ENCODE measurements around the gene OR8H3. TPM values are rescaled to one million over a fixed set of nuclear protein-coding genes. Genes with fewer than 3 reads are reported as not detected.

The OR8H3 gene, protein sequence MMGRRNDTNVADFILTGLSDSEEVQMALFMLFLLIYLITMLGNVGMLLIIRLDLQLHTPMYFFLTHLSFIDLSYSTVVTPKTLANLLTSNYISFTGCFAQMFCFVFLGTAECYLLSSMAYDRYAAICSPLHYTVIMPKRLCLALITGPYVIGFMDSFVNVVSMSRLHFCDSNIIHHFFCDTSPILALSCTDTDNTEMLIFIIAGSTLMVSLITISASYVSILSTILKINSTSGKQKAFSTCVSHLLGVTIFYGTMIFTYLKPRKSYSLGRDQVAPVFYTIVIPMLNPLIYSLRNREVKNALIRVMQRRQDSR
- not detected in 5 replicates for total RNA-seq (2022; extraction: Qiagen RNA extraction)

GRCh38 chr11:56122073-56122472 is at the start of gene OR8H3:
Gene OR8H3, plus strand, starts transcription at chr11:56122373. Its CDS starts 0 bp downstream, at chr11:56122373.

DNA sequence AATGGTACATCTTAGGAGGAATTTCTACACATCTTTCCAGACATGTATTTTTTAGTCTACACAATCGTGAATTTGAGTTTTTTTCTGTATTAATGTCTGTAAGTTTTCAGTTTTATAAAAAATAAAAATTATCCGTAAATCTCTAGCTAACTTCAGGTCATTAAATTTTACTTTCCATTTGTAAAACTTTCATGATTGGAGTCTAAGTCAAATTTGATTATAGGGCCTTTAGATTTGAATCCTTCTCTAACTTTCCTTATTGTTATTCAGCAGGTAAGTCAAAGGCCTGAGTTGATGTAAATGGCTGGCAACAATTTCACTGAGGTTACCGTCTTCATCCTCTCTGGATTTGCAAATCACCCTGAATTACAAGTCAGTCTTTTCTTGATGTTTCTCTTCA is 29.2 kb upstream of the OR8H3 start, which contains the start of gene OR8I2:
OR8I2 (plus strand) TSS at position 301 of the 400 bp plus-strand sequence; CDS start at position 301, 0 bp downstream.

GRCh38 chr11:56103210-56103737 is 18.9 kb upstream of the OR8H3 start, which contains the start of gene OR8H2:
Gene OR8H2, plus strand, starts transcription at chr11:56103687. Its CDS starts 1,356 bp downstream, at chr11:56105043.

DNA sequence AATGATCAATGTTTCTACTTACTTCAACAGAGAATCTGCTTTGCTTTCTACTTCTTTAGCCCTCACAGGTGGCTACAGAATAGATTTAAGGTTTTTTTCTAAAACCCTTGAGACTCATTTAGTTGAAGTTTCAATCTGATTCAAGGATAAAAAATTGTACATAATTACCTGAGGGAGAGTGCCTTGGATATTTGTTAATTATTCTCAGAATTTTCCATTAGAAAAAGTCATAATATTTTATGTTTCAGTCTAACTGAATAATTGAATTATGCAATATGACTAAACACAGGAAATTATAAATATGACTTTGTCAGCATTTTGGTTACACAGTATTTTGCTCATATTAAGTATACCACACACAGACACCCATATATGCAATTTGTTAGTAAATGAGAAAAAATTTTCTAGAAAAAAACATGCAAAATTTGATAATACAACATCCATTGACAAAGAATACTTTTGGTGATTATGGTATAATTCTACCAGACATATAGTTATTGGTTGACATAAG is 18.0 kb downstream of the OR8H3 start, which contains the start of gene OR8J3:
OR8J3 (minus strand) TSS at position 51 of the 511 bp plus-strand sequence. CDS start 2,483 bp downstream, outside the sequence.

DNA sequence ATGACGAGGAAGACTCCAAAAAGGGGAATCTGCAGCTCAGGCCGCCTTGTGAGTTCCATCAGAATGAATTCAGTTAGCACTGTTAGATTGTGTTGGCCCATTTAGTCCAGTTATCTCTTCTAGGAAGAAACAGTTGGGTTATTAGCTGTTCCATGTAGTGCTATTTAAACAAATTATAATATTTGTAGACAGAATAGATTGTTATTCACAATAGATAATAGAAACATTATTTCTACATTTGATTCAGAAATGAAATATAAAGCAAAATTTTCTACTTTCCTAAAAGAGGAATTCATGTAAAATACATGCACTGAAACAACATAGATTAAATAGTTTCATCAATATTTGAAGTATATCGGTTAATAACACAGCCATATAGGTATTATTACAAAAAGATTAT is 38.0 kb downstream of the OR8H3 start, which contains the start of gene OR8K5:
OR8K5 (minus strand) TSS at position 101 of the 400 bp plus-strand sequence; CDS start at position 101, 0 bp downstream.

Other genes with a start within 250 kb of the OR8H3 start
- gene TRIM51, start 239.1 kb upstream of the OR8H3 start, total RNA-seq (2022; extraction: Qiagen RNA extraction), result not detected in 5 replicates
- not detected in 5 replicates for gene OR5W2, start 207.8 kb upstream of the OR8H3 start, total RNA-seq (2022; extraction: Qiagen RNA extraction)
- gene OR5I1, start 186.0 kb upstream of the OR8H3 start, total RNA-seq (2022; extraction: Qiagen RNA extraction), result not detected in 5 replicates
- not detected in 5 replicates for gene OR10AG1, start 152.4 kb upstream of the OR8H3 start, total RNA-seq (2022; extraction: Qiagen RNA extraction)
- not detected in 5 replicates for gene OR5F1, start 127.7 kb upstream of the OR8H3 start, total RNA-seq (2022; extraction: Qiagen RNA extraction)
- gene OR5AS1, start 94.7 kb upstream of the OR8H3 start, total RNA-seq (2022; extraction: Qiagen RNA extraction), result not detected in 5 replicates
- gene OR8I2, start 29.1 kb upstream of the OR8H3 start, total RNA-seq (2022; extraction: Qiagen RNA extraction), result not detected in 5 replicates
- gene OR8H2, start 18.7 kb upstream of the OR8H3 start, total RNA-seq (2022; extraction: Qiagen RNA extraction), result not detected in 5 replicates
- gene OR8J3, start 17.8 kb downstream of the OR8H3 start, total RNA-seq (2022; extraction: Qiagen RNA extraction), result not detected in 5 replicates
- not detected in 5 replicates for gene OR8K5, start 37.9 kb downstream of the OR8H3 start, total RNA-seq (2022; extraction: Qiagen RNA extraction)
- gene OR5J2, start 54.2 kb downstream of the OR8H3 start, total RNA-seq (2022; extraction: Qiagen RNA extraction), result not detected in 5 replicates
- gene OR5T2, start 111.9 kb downstream of the OR8H3 start, total RNA-seq (2022; extraction: Qiagen RNA extraction), result not detected in 5 replicates
- not detected in 5 replicates for gene OR5T3, start 129.9 kb downstream of the OR8H3 start, total RNA-seq (2022; extraction: Qiagen RNA extraction)
- not detected in 5 replicates for gene OR5T1, start 151.8 kb downstream of the OR8H3 start, total RNA-seq (2022; extraction: Qiagen RNA extraction)
- not detected in 5 replicates for gene OR8H1, start 169.9 kb downstream of the OR8H3 start, total RNA-seq (2022; extraction: Qiagen RNA extraction)
- gene OR8K3, start 192.8 kb downstream of the OR8H3 start, total RNA-seq (2022; extraction: Qiagen RNA extraction), result not detected in 5 replicates
- gene OR8K1, start 223.7 kb downstream of the OR8H3 start, total RNA-seq (2022; extraction: Qiagen RNA extraction), result not detected in 5 replicates
- gene OR8J1, start 231.9 kb downstream of the OR8H3 start, total RNA-seq (2022; extraction: Qiagen RNA extraction), result not detected in 5 replicates

Data from A549 treated with AZD2906 at 1 μM for 4 hours (cell line).